A549 treated with AZD9567 at 1 μM for 4 hours (cell line): Measurements from ENCODE around the gene LMNTD1. TPM values are rescaled to one million over a fixed set of nuclear protein-coding genes. Genes with fewer than 3 reads are reported as not detected.

Source experiments
- total RNA-seq: library from RNA; stranded (reverse); fragments of 200-300 nt; extraction: Qiagen RNA extraction; gene quantifications from 5 replicates; pipeline ENCODE4 v1.2.3, GENCODE V29; 2022; ENCODE audit not compliant: insufficient read depth

Gene LMNTD1
- total RNA-seq: not detected in 5 replicates

GRCh38 chr12:25553098-25553497, at the start of gene LMNTD1:
Gene LMNTD1 (minus strand): TSS chr12:25553283. CDS start chr12:25552959, 324 bp downstream.

